ENCODE measurements around the gene MAP7.

DNA sequence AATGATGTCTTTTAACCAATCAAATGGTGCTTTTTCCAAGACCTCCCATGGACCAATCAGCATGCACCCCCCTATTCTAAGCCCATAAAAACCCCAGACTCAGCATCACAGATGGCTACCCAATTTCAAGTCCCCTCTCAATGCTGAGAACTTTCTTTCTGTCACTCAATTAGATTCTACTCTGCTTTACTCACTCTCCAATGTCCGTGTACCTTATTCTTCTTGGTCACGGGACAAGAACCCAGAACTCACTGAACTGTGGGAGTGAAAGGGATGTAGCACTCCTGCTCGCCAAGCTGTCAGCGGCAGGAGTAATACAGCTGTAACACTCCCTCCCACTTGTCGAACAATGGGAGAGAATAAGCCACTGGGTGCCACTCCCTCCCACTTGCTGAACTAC, 20.8 kb upstream of the MAP7 start:
- TF ChIP-seq POLR2A (IDR thresholded peaks at IDR 0.05) = no peak
- TF ChIP-seq, protein P1, sequence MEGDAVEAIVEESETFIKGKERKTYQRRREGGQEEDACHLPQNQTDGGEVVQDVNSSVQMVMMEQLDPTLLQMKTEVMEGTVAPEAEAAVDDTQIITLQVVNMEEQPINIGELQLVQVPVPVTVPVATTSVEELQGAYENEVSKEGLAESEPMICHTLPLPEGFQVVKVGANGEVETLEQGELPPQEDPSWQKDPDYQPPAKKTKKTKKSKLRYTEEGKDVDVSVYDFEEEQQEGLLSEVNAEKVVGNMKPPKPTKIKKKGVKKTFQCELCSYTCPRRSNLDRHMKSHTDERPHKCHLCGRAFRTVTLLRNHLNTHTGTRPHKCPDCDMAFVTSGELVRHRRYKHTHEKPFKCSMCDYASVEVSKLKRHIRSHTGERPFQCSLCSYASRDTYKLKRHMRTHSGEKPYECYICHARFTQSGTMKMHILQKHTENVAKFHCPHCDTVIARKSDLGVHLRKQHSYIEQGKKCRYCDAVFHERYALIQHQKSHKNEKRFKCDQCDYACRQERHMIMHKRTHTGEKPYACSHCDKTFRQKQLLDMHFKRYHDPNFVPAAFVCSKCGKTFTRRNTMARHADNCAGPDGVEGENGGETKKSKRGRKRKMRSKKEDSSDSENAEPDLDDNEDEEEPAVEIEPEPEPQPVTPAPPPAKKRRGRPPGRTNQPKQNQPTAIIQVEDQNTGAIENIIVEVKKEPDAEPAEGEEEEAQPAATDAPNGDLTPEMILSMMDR (IDR thresholded peaks at IDR 0.05) = no peak

Measured in Peyer's patch (tissue), 4 donors.